Measurements from ENCODE around the gene LRP5.

- TF ChIP-seq POLR2A (IDR thresholded peaks at IDR 0.05), result no peak
- TF ChIP-seq, protein P1, sequence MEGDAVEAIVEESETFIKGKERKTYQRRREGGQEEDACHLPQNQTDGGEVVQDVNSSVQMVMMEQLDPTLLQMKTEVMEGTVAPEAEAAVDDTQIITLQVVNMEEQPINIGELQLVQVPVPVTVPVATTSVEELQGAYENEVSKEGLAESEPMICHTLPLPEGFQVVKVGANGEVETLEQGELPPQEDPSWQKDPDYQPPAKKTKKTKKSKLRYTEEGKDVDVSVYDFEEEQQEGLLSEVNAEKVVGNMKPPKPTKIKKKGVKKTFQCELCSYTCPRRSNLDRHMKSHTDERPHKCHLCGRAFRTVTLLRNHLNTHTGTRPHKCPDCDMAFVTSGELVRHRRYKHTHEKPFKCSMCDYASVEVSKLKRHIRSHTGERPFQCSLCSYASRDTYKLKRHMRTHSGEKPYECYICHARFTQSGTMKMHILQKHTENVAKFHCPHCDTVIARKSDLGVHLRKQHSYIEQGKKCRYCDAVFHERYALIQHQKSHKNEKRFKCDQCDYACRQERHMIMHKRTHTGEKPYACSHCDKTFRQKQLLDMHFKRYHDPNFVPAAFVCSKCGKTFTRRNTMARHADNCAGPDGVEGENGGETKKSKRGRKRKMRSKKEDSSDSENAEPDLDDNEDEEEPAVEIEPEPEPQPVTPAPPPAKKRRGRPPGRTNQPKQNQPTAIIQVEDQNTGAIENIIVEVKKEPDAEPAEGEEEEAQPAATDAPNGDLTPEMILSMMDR (IDR thresholded peaks at IDR 0.05), result no peak
Observed at GRCh38 chr11:68329536-68329935, 17.1 kb downstream of the LRP5 start.

Measured in adrenal gland (tissue), 5 donors.